SK-N-SH (cell line): ENCODE results near the gene SIGMAR1. TPM values are rescaled to one million over a fixed set of nuclear protein-coding genes. Genes with fewer than 3 reads are reported as not detected.

Experiments used
- CTCF ChIA-PET: fragments of 300-600, 350-600 bp; formaldehyde crosslinking; extraction: SDS; loops from one replicate; lab custom pipeline; 2021; lab: Yijun Ruan, JAX
- POLR2A ChIA-PET: fragments of 350-600 bp; sonication (Branson Sonifier 250); formaldehyde crosslinking; extraction: SDS; loops from one replicate; lab custom pipeline; 2020; ENCODE audit warnings: antibody characterized with exemption, inconsistent platforms; lab: Yijun Ruan, JAX
- DNase-seq: peaks from one replicate; pipeline ENCODE4 v3.0.0; 2012
- H2AFZ ChIP-seq: fragments of 200-600 bp; sonication (generic); 2 replicates; pipeline ENCODE4 v1.8.1; 2016; ENCODE audit warnings: antibody characterized with exemption, mild to moderate bottlenecking, low read depth
- H3F3A ChIP-seq: fragments of 200-600 bp; sonication (generic); replicated peaks from 2 replicates; pipeline ENCODE3; 2016; ENCODE audit warnings: antibody characterized with exemption, mild to moderate bottlenecking; ENCODE audit not compliant: insufficient read depth
- H3K27ac ChIP-seq, 2 experiments: fragments of 200-500 bp in 1 of 2; fragments of 200-600 bp in 1 of 2; sonication (Bioruptor generic) in 1 of 2; sonication (generic), shearing (Covaris generic) in 1 of 2; 2 replicates each; pipeline versions ENCODE4 v1.5.1 to v1.6.1; 2014 to 2016; ENCODE audit warnings: low read depth in 2 of 2, inconsistent platforms in 1 of 2, low read length in 1 of 2, mild to moderate bottlenecking in 1 of 2, mixed read lengths in 1 of 2
- H3K27me3 ChIP-seq: fragments of 200-600 bp; sonication (generic), shearing (Covaris generic); 2 replicates; pipeline ENCODE4 v1.6.1; 2016; ENCODE audit warnings: mixed run types; ENCODE audit not compliant: insufficient read depth
- H3K36me3 ChIP-seq, 2 experiments: fragments of 200-500 bp in 1 of 2; fragments of 200-600 bp in 1 of 2; sonication (Bioruptor generic) in 1 of 2; sonication (generic) in 1 of 2; replicated peaks in 1 of 2; 2 replicates each; pipeline versions ENCODE3 to v1.5.1; 2014 to 2016; ENCODE audit warnings: low read length in 1 of 2, mild to moderate bottlenecking in 1 of 2; ENCODE audit not compliant: insufficient read depth in 2 of 2, control insufficient read depth in 1 of 2
- H3K4me1 ChIP-seq, 2 experiments: fragments of 200-500 bp in 1 of 2; fragments of 200-600 bp in 1 of 2; sonication (Bioruptor generic) in 1 of 2; sonication (generic), shearing (Covaris generic) in 1 of 2; 2 replicates each; pipeline versions ENCODE4 v1.5.1 to v1.6.1; 2014 to 2016; ENCODE audit warnings: low read depth in 1 of 2, low read length in 1 of 2, mixed run types in 1 of 2; ENCODE audit not compliant: insufficient read depth in 2 of 2, control insufficient read depth in 1 of 2
- H3K4me2 ChIP-seq: fragments of 200-600 bp; sonication (generic), shearing (Covaris generic); 2 replicates; pipeline ENCODE4 v1.6.1; 2017; ENCODE audit warnings: mixed run types
- H3K4me3 ChIP-seq, 2 experiments: fragments of 200-500 bp in 1 of 2; fragments of 200-600 bp in 1 of 2; sonication (Bioruptor generic) in 1 of 2; sonication (generic), shearing (Covaris generic) in 1 of 2; 2 replicates each; pipeline versions ENCODE4 v1.5.1 to v1.8.1; 2014 to 2016; ENCODE audit warnings: low read depth in 2 of 2, inconsistent platforms in 1 of 2, low read length in 1 of 2, mild to moderate bottlenecking in 1 of 2, mixed read lengths in 1 of 2, moderate library complexity in 1 of 2
- H3K79me2 ChIP-seq: fragments of 200-600 bp; sonication (generic); 2 replicates; pipeline ENCODE4 v1.8.1; 2017; ENCODE audit warnings: mild to moderate bottlenecking; ENCODE audit not compliant: insufficient read depth
- H3K9ac ChIP-seq: fragments of 200-600 bp; sonication (generic); 2 replicates; pipeline ENCODE4 v1.6.1; 2017; ENCODE audit warnings: mixed run types
- H3K9me2 ChIP-seq: fragments of 200-600 bp; sonication (generic); 2 replicates; pipeline ENCODE4 v1.6.1; 2017; ENCODE audit warnings: mixed run types
- H3K9me3 ChIP-seq: fragments of 200-600 bp; sonication (generic); 2 replicates; pipeline ENCODE4 v1.6.1; 2017; ENCODE audit warnings: mixed run types, mild to moderate bottlenecking, moderate library complexity
- H4K20me1 ChIP-seq: fragments of 200-600 bp; sonication (generic); 2 replicates; pipeline ENCODE4 v1.6.1; 2017; ENCODE audit warnings: mild to moderate bottlenecking, mixed run types; ENCODE audit not compliant: insufficient read depth
- CTCF ChIP-seq: fragments of 200-600 bp; sonication (generic); IDR thresholded peaks from 2 replicates; pipeline ENCODE4 v1.6.1; 2017; ENCODE audit warnings: antibody characterized with exemption, mild to moderate bottlenecking, moderate library complexity
- ELF1 ChIP-seq: IDR thresholded peaks from 2 replicates; pipeline ENCODE4 v1.4.0; 2012
- EP300 ChIP-seq, 2 experiments: IDR thresholded peaks; 2 replicates each; pipeline versions ENCODE4 v1.4.0 to v1.6.1; 2012; ENCODE audit warnings: borderline replicate concordance in 1 of 2, low read depth in 1 of 2, low read length in 1 of 2
- FOXM1 ChIP-seq: IDR thresholded peaks from 2 replicates; pipeline ENCODE4 v1.4.0; 2012; ENCODE audit warnings: low read depth, mild to moderate bottlenecking
- GABPA ChIP-seq: IDR thresholded peaks from 2 replicates; pipeline ENCODE4 v1.4.0; 2012; ENCODE audit warnings: low read depth, mild to moderate bottlenecking
- GATA2 ChIP-seq: sonication (generic); formaldehyde crosslinking; IDR thresholded peaks from 2 replicates; pipeline ENCODE4 v1.5.0; 2020; ENCODE audit warnings: mild to moderate bottlenecking, missing genetic modification reagents
- IRF3 ChIP-seq: fragments of 150-350 bp; IDR thresholded peaks from 2 replicates; pipeline ENCODE4 v1.6.1; 2016; ENCODE audit warnings: mild to moderate bottlenecking, low read depth, low read length
- MAX ChIP-seq: IDR thresholded peaks from 2 replicates; pipeline ENCODE4 v1.4.0; 2012; ENCODE audit warnings: low read depth
- NFIC ChIP-seq: IDR thresholded peaks from 2 replicates; pipeline ENCODE4 v1.4.0; 2012; ENCODE audit warnings: borderline replicate concordance
- NRF1 ChIP-seq: IDR thresholded peaks from 2 replicates; pipeline ENCODE4 v1.6.1; 2012; ENCODE audit warnings: low read depth, mild to moderate bottlenecking, low read length
- PBX3 ChIP-seq: IDR thresholded peaks from 2 replicates; pipeline ENCODE4; 2012
- RAD21 ChIP-seq: IDR thresholded peaks from 2 replicates; pipeline ENCODE4 v1.6.1; 2012; ENCODE audit warnings: mild to moderate bottlenecking, low read length
- REST ChIP-seq: IDR thresholded peaks from 2 replicates; pipeline ENCODE4 v1.6.1; 2012; ENCODE audit warnings: mild to moderate bottlenecking, low read depth, low read length, moderate library complexity
- USF2 ChIP-seq: fragments of 150-350 bp; IDR thresholded peaks from 2 replicates; pipeline ENCODE4 v1.6.1; 2017; ENCODE audit warnings: antibody characterized with exemption, low read length, low read depth, borderline replicate concordance
- WGBS: methylation state at CpG from one replicate; pipeline ENCODE4 v1.1.6; 2017; ENCODE audit warnings: low lambda C conversion rate; 5-methylcytosine and 5-hydroxymethylcytosine counted together
- polyA plus RNA-seq, 3 experiments: library from polyadenylated mRNA; depleted of rRNA; stranded (reverse); fragments of >200 nt; gene quantifications; 2 replicates each; pipeline ENCODE4 v1.2.3, GENCODE V29; 2012

The SIGMAR1 gene
- polyA plus RNA-seq, 1 of the 3 experiments (the other 2 are of a cell fraction), result 79.0 TPM

- H3K4me2 ChIP-seq, result no peak overlapping the region
- no peaks in the 10 kb centered on the region for H3K79me2 ChIP-seq
- no peak overlapping the region for H2AFZ ChIP-seq
- H3K9me2 ChIP-seq, result no peaks in the 10 kb centered on the region
- H3K9me3 ChIP-seq, result no peaks in the 10 kb centered on the region
- no peak overlapping the region for H3K27ac ChIP-seq
- H4K20me1 ChIP-seq, result no peaks in the 10 kb centered on the region
- no peaks in the 10 kb centered on the region for H3K36me3 ChIP-seq
- H3K9ac ChIP-seq, result no peak overlapping the region
- no peak overlapping the region for H3K4me3 ChIP-seq
- peaks cover 0 to 7% of the 10 kb centered on the region in 2 experiments; a peak in 1 of 4 replicates for H3K4me1 ChIP-seq
- no peak for TF ChIP-seq CTCF
- TF ChIP-seq FOXM1, result no peak
- no peak for TF ChIP-seq GABPA
- no peak for TF ChIP-seq MAX
- no peak for TF ChIP-seq RAD21
- no peak for TF ChIP-seq NFIC
- TF ChIP-seq REST, result no peak
- TF ChIP-seq IRF3, result no peak
- no peak for TF ChIP-seq EP300 (IDR thresholded peaks at IDR 0.05; ENCODE audit: borderline replicate concordance in 1 of 2, low read depth in 1 of 2, low read length in 1 of 2)
- TF ChIP-seq GATA2 (CRISPR knock-in tag), result no peak
- TF ChIP-seq PBX3, result no peak
- TF ChIP-seq ELF1, result no peak
- no peak for TF ChIP-seq USF2
- no peak for TF ChIP-seq NRF1
- H3K27me3 ChIP-seq, result no peaks in the 10 kb centered on the region
- ChIA-PET POLR2A (no interaction called here), CTCF (interaction anchor here (1.0 to 7.9 kb wide), 24 partner anchors 9 to 270 kb away, joined by 3 to 112 read pairs (median 15); partner anchors contain the start of genes CNTFR, DCTN3, MYORG and RPP25L)
- no peaks in the 10 kb centered on the region for H3F3A ChIP-seq
- DNase-seq, result no peak
- 69% methylated on average over 6 of the region's 6 CpGs for WGBS
Observed at GRCh38 chr9:34601937-34602573, 35.5 kb downstream of the SIGMAR1 start.
